ENCODE measurements around the gene ACTL7A. TPM values are rescaled to one million over a fixed set of nuclear protein-coding genes. Genes with fewer than 3 reads are reported as not detected.
"Not testable (repeated sequence)": the region's sequence is repeated elsewhere in the genome, so short reads cannot be mapped to it uniquely, and the experiment has no call there.

Gene ACTL7A
- total RNA-seq, 2 experiments from 2014 or later, result not detected

DNA sequence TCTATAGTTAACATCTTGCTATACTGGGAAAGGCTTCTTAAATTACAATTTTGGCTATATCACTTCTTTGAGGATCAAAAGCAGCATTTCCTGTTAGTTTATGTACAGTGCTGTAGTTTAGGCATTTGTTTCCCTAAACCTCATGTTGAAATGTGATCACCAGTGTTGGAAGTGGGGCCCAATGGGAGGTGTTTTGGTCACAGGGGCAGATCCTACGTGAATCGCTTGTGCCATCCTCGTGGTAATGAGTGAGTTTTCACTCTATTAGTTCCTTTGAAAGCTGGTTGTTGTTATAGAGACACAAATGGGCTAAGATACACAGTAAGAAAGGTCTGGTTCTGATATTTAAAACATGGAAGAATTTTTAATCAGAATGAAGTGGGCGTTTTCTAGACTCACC lies 5.8 kb downstream of the ACTL7A start:
- H3K27ac Mint-ChIP-seq, result no peak overlapping the region
- ChIA-PET CTCF (no interaction called here), POLR2A (no interaction called here)
- H3K27me3 Mint-ChIP-seq, result no peaks in the 10 kb centered on the region
- peaks cover 8% of the 10 kb centered on the region for H3K9me3 Mint-ChIP-seq
- peaks cover 38% of the 10 kb centered on the region for H3K36me3 Mint-ChIP-seq (ENCODE audit: low read depth)
- DNase-seq, result no peak
- no peak overlapping the region for H3K4me3 Mint-ChIP-seq
- no peaks in the 10 kb centered on the region for H3K4me1 Mint-ChIP-seq

DNA sequence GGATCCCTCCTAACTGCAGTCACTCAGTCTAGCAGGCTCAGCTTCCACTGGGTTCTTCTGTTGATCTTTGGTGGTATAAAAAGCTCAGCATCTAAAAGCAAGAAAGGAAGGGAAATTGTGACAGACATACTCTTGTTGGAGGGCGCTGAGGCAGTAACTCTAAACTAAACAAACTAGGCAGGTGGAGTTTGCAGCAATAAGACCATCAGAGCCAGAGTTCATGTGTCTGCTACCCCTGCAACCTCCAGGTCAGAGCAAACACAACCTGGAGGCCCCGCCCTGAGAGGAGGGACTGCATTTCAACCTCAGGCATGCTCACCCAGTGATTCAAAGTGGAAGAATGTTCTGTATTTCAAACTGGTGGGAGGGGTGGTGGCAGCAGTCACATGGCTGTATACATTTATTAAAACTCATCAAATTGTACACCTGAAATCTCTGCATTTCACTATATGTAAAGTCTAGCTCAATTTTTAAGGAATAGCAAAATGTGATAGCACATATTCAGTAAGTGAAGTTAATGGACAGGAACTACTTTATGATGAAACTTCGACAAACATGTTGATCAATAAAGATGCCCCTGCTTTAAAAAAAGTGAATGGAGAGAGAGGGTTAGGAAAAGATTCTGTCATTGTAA lies 7.1 kb downstream of the ACTL7A start:
- no peak overlapping the region for H3K27ac Mint-ChIP-seq
- no peaks in the 10 kb centered on the region for H3K4me1 Mint-ChIP-seq
- peaks cover 8% of the 10 kb centered on the region for H3K9me3 Mint-ChIP-seq
- no peak for DNase-seq
- CTCF ChIA-PET, result no interaction called here
- no peaks in the 10 kb centered on the region for H3K27me3 Mint-ChIP-seq
- peaks cover 46% of the 10 kb centered on the region for H3K36me3 Mint-ChIP-seq (ENCODE audit: low read depth)
- POLR2A ChIA-PET, result no interaction called here
- no peak overlapping the region for H3K4me3 Mint-ChIP-seq

DNA sequence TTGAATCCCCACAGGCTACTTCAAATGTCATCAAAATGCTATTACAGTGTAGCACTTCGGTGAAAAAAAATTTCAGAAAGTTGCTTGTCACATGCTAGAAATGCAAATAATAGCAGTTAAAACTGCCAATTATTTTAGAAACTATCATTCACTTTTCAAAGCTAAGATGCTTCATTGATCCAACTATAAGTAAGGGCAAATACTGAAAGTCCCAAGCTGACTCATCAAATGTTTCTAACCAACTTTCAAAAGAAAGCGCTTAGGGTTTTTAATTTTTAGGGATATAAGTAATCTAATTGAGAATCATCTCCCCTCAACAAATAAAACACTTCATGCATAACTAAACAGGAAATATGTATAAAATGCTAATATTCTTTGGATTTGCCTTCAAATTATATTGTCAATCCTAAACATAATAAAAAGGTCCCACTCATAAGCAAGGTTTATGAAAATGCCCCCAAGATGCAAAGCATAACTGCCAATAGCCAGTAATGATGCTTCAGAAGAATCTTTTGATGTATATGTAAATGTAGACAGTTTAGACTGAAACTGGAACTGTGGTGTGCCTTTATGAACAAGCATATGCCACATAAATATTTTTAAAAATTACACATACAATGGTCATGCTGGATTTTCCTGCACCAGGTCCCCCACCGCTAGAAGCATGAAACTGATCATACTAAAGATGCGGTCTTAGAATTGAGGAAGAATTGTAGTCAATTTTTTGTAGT lies 12.2 kb downstream of the ACTL7A start:
- Mint-ChIP-seq H3K36me3 (ENCODE audit: low read depth) (peaks cover 66% of the 10 kb centered on the region), H3K27me3 (no peaks in the 10 kb centered on the region), H3K9me3 (peaks cover 8% of the 10 kb centered on the region), H3K4me1 (no peaks in the 10 kb centered on the region), H3K4me3 (no peak overlapping the region), H3K27ac (no peak overlapping the region)
- CTCF ChIA-PET, result no interaction called here
- POLR2A ChIA-PET, result no interaction called here
- no peak for DNase-seq

DNA sequence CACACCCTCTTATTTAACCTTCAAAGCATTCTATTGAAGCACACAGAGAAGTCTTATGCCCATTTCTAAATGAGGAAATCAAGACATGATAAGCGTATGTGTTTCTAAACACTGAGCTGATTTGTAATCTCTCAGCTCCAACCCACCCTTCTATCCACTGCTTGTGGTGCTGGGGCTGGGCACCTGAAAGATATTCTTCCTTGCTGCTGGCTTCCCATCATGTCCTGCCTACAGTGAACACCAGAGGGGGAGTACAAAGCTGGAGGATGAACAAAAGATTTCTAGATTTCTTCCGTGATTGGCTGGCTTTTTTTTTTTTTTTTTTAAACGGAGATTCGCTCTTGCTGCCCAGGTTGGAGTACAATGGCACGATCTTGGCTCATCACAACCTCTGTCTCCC lies 14.4 kb downstream of the ACTL7A start:
- no peak for DNase-seq
- no peaks in the 10 kb centered on the region for H3K4me1 Mint-ChIP-seq
- no peak overlapping the region for H3K27ac Mint-ChIP-seq
- H3K27me3 Mint-ChIP-seq, result no peaks in the 10 kb centered on the region
- peaks cover 5% of the 10 kb centered on the region for H3K9me3 Mint-ChIP-seq
- H3K4me3 Mint-ChIP-seq, result no peak overlapping the region
- POLR2A ChIA-PET, result no interaction called here
- H3K36me3 Mint-ChIP-seq (ENCODE audit: low read depth), result peaks cover 59% of the 10 kb centered on the region
- CTCF ChIA-PET, result interaction anchor here (0.6 to 1.6 kb wide), 3 partner anchors 14 to 683 kb away, joined by 4 to 6 read pairs (median 5); no protein-coding TSS in a partner anchor

DNA sequence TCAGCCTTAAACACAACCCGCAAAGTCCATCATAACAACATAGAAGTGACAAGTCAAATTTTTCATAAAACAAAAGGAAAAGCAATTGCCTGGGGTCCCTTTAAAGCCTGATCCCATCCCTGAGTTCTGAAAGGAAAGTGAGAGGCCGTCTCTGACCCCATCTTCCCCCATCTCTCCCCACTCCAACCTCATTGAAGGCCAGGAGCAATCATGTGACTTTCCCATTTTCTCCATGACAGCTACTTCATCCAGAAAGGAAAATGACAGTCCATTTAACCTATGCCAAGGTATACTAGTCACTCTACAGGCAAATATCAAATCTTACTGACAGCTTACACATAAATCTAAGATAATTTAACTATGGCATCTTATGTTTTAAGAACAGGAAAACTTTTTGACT lies 15.5 kb downstream of the ACTL7A start:
- POLR2A ChIA-PET, result no interaction called here
- H3K4me1 Mint-ChIP-seq, result peaks cover 4% of the 10 kb centered on the region
- H3K27ac Mint-ChIP-seq, result no peak overlapping the region
- no peaks in the 10 kb centered on the region for H3K27me3 Mint-ChIP-seq
- no peaks in the 10 kb centered on the region for H3K9me3 Mint-ChIP-seq
- H3K36me3 Mint-ChIP-seq (ENCODE audit: low read depth), result peaks cover 54% of the 10 kb centered on the region
- CTCF ChIA-PET, result interaction anchor here (0.9 to 1.6 kb wide), 2 partner anchors 13 to 19 kb away, joined by 3 to 6 read pairs; no protein-coding TSS in a partner anchor
- no peak overlapping the region for H3K4me3 Mint-ChIP-seq
- no peak for DNase-seq

DNA sequence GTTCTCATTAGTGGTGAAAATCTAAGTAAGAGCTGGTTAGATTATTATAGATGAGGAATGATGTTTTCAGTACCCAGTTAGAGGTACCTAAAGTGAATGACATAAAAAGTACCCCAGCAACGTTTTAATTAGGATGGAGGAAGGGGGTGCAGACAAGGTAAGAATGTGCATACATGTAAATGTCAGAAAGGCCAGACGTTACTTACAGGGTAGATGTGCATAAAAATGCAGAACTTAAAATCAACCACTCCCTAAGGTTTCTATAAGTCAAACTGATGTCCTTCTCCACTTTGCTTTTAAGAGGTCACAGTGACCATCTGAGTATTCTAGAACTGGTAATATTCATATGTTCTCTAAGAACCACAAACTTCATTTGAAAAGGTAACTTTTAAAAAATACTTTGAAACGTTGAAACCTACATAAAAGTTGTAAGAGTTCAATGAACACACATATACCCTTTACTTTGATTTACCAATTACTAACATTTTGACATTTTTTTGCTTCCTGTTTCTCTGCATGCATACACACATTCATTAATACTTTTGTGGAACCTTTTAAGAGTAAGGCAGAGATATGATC lies 18.8 kb downstream of the ACTL7A start:
- Mint-ChIP-seq H3K36me3 (ENCODE audit: low read depth) (peaks cover 43% of the 10 kb centered on the region), H3K27ac (no peak overlapping the region), H3K4me3 (no peak overlapping the region), H3K9me3 (no peaks in the 10 kb centered on the region), H3K27me3 (no peaks in the 10 kb centered on the region), H3K4me1 (peaks cover 5% of the 10 kb centered on the region)
- DNase-seq, result no peak
- ChIA-PET CTCF (interaction anchor here (0.6 kb wide), 1 partner anchor 59 kb away, joined by 3 read pairs; no protein-coding TSS in a partner anchor), POLR2A (no interaction called here)

DNA sequence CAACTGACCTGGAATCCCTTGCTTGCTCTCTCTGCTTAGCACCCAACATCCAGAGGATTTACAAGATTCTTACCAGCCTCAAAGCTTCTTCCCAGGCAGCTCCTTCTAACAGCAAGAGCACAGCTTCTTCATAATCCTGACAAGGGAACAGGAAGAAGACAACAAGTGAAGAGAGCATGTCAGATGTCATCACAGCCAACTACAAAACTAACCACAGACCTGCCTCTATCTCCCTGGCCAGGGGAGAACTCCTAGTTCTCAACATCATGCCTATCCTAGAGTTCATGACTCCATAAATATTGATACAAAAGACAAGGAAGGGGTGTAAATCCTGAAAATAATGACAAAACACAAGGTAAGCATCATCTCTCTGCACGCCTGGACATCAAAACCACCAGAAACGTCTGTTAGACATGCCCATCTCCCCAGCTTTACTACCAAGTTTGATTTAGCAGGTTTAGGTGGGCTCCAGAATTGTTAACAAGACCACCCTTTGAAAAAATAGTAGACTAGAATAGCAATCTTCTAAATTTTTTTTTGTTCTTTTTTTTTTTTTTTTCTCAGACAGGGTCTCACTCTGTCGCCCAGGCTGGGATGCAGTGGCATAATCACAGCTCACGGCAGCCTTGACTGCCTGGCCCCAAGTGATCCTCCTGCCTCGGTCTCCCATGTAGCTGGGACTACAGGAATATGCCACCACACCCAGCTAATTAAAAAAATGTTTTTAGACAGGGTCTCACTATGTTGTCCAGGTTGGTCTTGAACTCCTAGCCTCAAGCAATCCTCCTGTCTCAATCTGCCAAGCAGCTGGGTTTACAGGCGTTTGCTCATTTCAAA lies 20.2 kb downstream of the ACTL7A start:
- H3K9me3 Mint-ChIP-seq, result no peaks in the 10 kb centered on the region
- no peak overlapping the region for H3K4me3 Mint-ChIP-seq
- no peaks in the 10 kb centered on the region for H3K27me3 Mint-ChIP-seq
- H3K36me3 Mint-ChIP-seq (ENCODE audit: low read depth), result peaks cover 42% of the 10 kb centered on the region
- POLR2A ChIA-PET, result no interaction called here
- no peak for DNase-seq
- H3K4me1 Mint-ChIP-seq, result peaks cover 10% of the 10 kb centered on the region
- H3K27ac Mint-ChIP-seq, result no peak overlapping the region
- CTCF ChIA-PET, result interaction anchor here (0.7 kb wide), 2 partner anchors 9 to 516 kb away, joined by 3 to 7 read pairs; no protein-coding TSS in a partner anchor

DNA sequence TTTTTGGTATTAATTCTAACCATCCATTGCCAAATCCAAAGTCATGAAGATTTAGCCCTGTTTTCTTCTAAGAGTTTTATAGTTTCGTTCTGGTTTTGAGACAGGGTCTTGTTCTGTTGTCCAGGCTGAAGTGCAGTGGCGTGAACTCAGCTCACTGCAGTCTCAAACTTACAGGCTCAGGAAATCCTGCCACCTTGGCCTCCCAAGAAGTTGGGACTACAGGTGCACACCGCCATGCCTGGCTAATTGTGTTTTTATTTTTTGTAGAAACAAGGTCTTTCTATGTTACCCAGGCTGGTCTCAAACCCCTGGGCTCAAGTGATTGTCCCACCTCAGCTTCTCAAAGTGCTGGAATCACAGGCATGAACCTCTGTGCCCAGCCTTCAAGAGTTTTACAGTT lies 21.0 kb downstream of the ACTL7A start:
- H3K9me3 Mint-ChIP-seq, result no peaks in the 10 kb centered on the region
- peaks cover 10% of the 10 kb centered on the region for H3K4me1 Mint-ChIP-seq
- no peak overlapping the region for H3K27ac Mint-ChIP-seq
- CTCF ChIA-PET, result interaction anchor here (0.6 to 0.7 kb wide), 2 partner anchors 445 to 515 kb away, joined by 3 read pairs; no protein-coding TSS in a partner anchor
- no peak overlapping the region for H3K4me3 Mint-ChIP-seq
- POLR2A ChIA-PET, result no interaction called here
- DNase-seq, result no peak
- H3K36me3 Mint-ChIP-seq (ENCODE audit: low read depth), result peaks cover 40% of the 10 kb centered on the region
- no peaks in the 10 kb centered on the region for H3K27me3 Mint-ChIP-seq

DNA sequence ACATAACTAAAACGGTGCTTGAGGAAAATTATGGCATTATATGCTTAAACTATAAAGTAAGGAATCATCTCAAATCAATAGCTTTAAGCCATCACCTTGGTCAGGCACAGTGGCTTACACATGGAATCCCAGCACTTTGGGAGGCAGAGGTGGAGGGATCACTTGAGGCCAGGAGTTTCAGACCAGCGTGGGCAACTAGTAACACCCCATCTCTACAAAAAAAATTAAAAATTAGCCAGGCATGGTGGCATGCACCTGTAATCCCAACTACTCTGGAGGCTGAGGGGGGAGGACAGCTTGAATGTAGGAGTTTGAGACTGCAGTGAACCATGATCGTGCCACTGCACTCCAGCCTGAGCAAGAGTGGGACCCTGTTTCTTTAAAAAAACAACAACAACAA lies 22.6 kb downstream of the ACTL7A start:
- Mint-ChIP-seq H3K9me3 (no peaks in the 10 kb centered on the region), H3K4me3 (no peak overlapping the region), H3K27ac (no peak overlapping the region), H3K4me1 (peaks cover 10% of the 10 kb centered on the region), H3K27me3 (no peaks in the 10 kb centered on the region), H3K36me3 (ENCODE audit: low read depth) (peaks cover 31% of the 10 kb centered on the region)
- ChIA-PET POLR2A (no interaction called here), CTCF (interaction anchor here (0.6 to 1.3 kb wide), 2 partner anchors 42 to 62 kb away, joined by 3 to 4 read pairs; no protein-coding TSS in a partner anchor)
- no peak for DNase-seq

DNA sequence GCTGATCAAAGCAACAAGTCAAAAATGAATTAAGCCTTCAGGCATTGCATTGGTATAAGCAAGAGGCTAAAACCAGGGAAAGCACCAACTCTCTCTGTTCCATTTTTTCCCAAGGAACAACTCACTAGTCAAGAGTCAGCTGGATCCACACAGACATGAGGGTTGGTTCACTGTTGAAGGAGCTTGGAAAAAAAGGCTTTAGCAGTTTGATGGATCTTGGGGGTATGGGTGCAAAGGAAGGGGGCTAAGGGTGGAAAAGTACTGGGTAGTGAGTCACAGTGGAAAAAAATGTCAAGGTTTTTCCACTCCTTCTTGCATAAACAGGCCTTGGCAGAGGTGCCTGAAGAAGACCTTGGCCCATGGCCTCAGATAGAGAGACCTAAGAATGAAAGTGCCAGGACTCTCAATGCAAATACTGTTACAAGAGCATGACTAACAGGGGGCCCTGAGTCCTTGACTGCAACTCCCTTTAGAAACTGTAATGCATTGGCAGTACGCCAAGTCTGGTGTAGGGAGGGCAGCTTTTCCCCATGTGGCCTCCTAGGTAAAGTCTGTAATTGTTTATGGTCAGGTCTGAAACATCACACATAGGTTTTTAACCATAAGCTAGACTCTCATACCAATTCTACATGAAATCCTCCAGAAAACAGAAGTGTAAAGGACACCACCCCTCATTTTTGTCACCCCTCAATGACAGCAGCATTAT lies 23.7 kb downstream of the ACTL7A start:
- Mint-ChIP-seq H3K36me3 (ENCODE audit: low read depth) (peaks cover 36% of the 10 kb centered on the region), H3K4me3 (no peak overlapping the region), H3K9me3 (no peaks in the 10 kb centered on the region), H3K27ac (no peak overlapping the region), H3K27me3 (no peaks in the 10 kb centered on the region), H3K4me1 (peaks cover 10% of the 10 kb centered on the region)
- no peak for DNase-seq
- ChIA-PET POLR2A (no interaction called here), CTCF (interaction anchor here (1.4 kb wide), 1 partner anchor 14 kb away, joined by 3 read pairs; no protein-coding TSS in a partner anchor)

DNA sequence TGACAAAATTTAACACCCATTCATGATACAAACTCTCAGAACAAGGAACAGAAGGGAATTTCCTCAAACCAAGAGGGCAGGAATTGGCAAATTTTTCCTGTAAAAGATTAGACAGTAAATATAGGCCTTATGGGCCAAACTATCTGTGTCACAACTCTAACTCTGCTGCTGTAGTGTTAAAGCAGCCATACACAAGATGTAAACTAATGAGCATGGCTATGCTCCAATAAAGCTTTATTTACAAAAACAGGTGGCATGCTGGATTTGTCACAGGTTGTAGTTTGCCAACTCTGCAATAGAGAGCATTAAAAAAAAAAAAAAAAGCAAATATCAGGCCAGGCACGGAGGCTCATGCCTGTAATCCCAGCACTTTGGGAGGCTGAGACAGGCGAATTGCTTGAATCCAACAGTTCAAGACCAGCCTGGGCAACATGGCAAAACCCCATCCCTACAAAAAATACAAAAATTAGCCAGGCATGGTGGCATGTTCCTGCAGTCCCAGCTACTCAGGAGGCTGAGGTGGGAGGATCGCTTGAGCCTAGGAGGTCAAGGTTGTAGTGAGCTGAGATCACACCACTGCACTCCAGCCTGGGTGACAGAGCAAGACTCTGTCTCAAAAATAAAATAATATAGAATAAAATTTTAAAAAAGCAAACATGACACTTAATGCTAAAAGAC lies 24.7 kb downstream of the ACTL7A start:
- H3K27me3 Mint-ChIP-seq, H3K27ac Mint-ChIP-seq, POLR2A ChIA-PET, H3K4me3 Mint-ChIP-seq, H3K9me3 Mint-ChIP-seq, H3K4me1 Mint-ChIP-seq, DNase-seq: not testable (repeated sequence)
- CTCF ChIA-PET, result interaction anchor here (0.6 to 1.4 kb wide), 3 partner anchors 13 to 1561 kb away, joined by 3 read pairs; no protein-coding TSS in a partner anchor
- H3K36me3 Mint-ChIP-seq (ENCODE audit: low read depth), result peaks cover 37% of the 10 kb centered on the region

DNA sequence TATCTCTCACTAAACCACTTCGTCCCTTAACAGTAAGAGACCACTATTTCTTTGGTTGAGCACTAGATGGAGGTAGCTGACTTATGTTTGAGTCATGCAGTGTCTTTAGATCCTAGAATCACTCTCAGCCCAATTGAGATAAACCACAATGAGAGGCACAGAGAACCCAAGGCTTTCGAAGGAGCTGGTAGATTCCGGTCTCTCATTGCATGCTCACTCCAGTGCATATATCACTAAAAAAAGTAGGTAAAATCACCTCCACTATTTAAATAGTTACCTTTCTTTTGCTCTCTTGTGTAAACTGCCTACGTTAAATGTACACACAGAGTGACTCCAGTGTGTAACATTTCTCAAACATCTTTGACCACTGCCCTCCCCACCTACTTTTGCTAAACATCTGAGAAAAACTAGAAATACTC lies 27.6 kb downstream of the ACTL7A start:
- CTCF ChIA-PET, result interaction anchor here (0.9 to 1.4 kb wide), 2 partner anchors 10 to 13 kb away, joined by 4 to 6 read pairs; no protein-coding TSS in a partner anchor
- no peaks in the 10 kb centered on the region for H3K27me3 Mint-ChIP-seq
- H3K4me1 Mint-ChIP-seq, result peaks cover 6% of the 10 kb centered on the region
- no peak for DNase-seq
- peaks cover 31% of the 10 kb centered on the region for H3K36me3 Mint-ChIP-seq (ENCODE audit: low read depth)
- no peak overlapping the region for H3K27ac Mint-ChIP-seq
- no peak overlapping the region for H3K4me3 Mint-ChIP-seq
- H3K9me3 Mint-ChIP-seq, result no peaks in the 10 kb centered on the region
- POLR2A ChIA-PET, result no interaction called here
